WI38 (cell line): ENCODE data around the gene PLXDC1.
"Not testable (repeated sequence)": the region's sequence is repeated elsewhere in the genome, so short reads cannot be mapped to it uniquely, and the experiment has no call there.

Experiments
- H3K4me3 ChIP-seq: 2 replicates; pipeline ENCODE4 v1.5.1; 2011; ENCODE audit warnings: low read depth, mild to moderate bottlenecking, control low read depth, low read length
- TF ChIP-seq, protein P1 (sequence below): IDR thresholded peaks from 2 replicates; pipeline ENCODE4 v1.5.1; 2012; ENCODE audit warnings: low read depth, mild to moderate bottlenecking, control low read depth, low read length

The PLXDC1 gene

DNA sequence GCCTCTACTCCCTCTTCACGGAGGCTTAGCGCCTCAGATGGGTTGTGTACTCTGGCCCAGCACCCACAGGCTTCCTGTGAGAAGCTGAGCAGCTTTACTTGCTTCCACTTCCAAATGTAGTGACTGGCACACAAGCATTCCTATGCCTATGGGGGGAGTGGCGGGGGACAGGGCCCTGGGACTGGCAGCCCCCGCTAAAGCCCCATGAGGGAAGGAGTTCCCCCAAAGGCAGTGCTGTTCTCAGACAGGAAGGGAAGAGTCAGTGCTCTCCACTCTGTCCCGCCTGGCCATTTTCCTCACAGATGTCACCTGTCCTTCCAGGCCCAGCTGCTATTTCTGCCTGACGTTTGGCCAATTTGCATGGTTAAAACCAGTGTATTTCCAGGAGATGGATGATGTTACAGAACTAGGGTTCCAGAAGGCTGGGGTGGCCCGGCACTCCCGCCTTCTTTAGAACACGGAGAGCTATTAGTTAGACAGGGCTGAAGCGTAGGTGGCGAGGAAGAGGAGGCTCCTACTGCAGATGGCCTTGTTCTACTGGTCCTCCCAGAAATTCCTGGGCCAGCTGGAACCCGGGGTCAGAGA lies 100.3 kb downstream of the PLXDC1 start:
- H3K4me3 ChIP-seq, result no peak overlapping the region
- TF ChIP-seq, protein P1, sequence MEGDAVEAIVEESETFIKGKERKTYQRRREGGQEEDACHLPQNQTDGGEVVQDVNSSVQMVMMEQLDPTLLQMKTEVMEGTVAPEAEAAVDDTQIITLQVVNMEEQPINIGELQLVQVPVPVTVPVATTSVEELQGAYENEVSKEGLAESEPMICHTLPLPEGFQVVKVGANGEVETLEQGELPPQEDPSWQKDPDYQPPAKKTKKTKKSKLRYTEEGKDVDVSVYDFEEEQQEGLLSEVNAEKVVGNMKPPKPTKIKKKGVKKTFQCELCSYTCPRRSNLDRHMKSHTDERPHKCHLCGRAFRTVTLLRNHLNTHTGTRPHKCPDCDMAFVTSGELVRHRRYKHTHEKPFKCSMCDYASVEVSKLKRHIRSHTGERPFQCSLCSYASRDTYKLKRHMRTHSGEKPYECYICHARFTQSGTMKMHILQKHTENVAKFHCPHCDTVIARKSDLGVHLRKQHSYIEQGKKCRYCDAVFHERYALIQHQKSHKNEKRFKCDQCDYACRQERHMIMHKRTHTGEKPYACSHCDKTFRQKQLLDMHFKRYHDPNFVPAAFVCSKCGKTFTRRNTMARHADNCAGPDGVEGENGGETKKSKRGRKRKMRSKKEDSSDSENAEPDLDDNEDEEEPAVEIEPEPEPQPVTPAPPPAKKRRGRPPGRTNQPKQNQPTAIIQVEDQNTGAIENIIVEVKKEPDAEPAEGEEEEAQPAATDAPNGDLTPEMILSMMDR, result no peak

DNA sequence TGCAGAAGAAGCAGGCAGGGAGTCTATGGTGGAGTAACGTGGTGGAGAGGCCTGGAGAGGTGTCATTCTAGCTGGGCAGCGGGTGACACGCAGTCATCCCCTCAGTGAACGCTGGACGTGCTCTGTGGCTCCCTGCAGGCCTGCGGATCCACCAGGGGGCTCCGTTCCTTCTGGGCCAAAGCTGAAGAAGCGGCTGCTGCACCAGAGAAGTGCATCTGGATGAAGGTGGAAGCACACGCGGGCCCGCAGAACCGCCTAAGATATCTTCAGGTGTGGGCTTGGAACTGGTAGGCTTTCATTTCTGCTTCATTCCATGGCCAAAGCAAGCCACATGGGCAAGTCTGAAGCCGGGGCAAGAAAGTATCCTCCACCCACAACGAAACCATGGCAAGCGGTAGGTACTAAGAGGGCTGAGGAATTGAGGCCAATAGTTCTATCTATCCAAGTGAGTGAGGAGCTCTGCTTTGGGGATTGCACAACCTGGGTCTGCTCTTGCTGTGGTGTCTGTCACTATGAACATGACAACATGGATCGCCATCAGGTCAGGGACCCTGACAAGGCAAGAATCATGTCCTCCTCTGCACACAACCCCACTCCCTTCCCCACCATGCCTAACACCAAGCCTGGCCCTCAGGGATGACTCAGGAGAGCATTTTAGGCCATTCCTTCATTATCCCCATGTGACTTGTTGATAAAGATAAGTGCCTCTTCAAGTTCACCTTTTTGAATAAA lies 105.3 kb downstream of the PLXDC1 start:
- TF ChIP-seq, protein P1, result no peak
- H3K4me3 ChIP-seq, result no peak overlapping the region

DNA sequence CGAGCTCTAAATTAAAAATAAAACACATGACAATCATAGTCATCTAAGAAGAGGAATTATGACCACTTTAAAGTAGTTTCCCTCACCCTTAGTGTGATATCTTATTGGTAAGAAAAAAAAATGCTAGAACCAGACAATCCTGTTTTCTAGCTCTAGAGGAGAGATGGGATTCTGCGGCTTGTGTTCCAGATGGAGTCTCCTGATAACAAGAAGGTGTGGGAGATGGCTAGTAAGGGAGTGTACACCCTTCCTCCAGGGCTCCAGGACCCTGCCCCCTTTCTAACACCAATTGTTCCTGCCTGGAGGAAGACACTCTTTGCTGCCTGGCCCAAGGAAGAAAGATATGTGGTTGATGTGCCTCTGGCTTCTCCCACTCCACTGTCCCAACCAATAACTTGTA lies 115.4 kb downstream of the PLXDC1 start:
- TF ChIP-seq, protein P1, result no peak
- no peak overlapping the region for H3K4me3 ChIP-seq

DNA sequence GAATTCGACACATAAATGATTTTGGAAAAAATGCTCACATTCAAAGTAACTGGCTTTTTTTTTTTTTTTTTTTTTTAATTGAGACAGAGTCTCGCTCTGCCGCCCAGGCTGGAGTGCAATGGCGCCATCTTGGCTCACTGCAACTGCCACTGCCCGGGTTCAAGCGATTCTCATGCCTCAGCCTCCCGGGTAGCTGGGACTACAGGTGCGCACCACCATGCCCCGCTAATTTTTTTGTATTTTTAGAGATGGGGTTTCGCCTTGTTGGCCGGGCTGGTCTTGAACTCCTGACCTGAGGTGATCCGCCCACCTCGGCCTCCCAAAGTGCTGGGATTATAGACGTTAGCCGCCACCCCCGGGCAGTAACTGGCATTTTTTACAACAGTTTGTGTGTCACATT lies 115.9 kb downstream of the PLXDC1 start:
- not testable (repeated sequence) for H3K4me3 ChIP-seq

DNA sequence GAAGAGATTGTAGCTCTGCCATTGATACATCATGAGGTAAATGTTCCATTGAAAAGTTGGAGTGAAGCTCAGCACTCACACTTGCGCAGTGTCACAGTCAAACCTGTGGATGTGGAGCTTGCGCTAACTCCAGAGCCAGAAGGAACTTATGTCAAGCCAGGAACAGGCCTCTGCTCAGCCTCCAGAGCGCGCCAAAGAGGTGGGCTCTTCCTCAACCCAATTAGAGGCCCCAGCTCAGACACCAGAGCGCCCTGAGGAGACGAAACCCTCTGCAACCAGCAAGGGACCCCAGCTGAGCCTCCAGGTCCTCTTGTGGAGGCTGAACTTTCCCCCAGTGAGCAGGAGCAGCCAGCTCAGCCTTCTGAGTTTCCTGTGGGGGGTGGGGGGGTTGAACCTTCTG lies 122.7 kb downstream of the PLXDC1 start:
- no peak overlapping the region for H3K4me3 ChIP-seq
- TF ChIP-seq, protein P1, result no peak

DNA sequence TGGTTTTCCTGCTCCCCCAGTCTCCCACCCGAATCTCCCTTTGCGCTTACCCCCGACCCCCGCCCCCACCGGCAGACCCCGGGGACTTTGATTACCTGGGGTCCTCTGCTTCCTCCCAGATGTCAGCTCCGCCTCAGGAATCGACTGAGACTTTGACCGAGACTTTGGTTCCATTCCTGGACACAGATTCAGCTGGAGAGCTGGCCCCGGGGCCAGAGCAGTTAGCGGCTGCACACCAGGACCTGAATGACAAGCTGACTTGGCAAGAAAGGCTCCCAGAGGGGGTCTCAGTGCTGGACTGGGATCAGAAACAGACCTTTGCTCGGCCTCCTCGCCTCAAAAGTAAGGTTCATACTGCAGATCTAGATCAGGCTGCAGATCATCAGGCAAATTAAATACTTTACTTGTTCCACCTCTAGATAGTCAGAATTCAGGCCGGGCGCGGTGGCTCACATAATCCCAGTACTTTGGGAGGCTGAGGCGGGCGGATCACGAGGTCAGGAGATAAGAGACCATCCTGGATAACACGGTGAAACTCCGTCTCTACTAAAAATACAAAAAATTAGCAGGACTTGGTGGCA lies 123.9 kb downstream of the PLXDC1 start:
- no peak overlapping the region for H3K4me3 ChIP-seq
- TF ChIP-seq, protein P1, result no peak

DNA sequence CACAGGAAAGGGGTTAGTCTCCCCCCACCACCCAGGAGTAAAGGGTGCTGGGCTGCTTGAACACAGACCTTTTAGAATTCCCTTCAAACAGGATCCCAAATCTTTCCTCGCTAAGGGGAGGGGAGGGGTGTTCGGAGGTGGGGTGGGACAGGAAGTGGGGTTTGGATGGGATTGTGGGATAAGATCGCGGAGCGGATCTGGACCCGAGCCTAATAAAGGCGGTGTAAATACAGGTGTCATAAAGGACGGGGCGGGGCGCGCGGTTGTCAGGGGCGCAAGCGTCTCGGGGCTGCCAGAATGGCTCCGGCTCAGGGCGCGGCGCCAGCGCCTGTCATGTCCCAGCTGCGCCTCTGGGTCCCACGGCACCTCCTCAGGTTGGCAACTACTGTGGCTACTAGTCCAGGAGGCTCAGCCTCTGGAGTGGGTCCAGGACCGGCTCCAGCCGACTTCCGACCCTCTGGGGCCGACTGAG lies 124.4 kb downstream of the PLXDC1 start:
- TF ChIP-seq, protein P1, result no peak
- H3K4me3 ChIP-seq, result no peak overlapping the region

DNA sequence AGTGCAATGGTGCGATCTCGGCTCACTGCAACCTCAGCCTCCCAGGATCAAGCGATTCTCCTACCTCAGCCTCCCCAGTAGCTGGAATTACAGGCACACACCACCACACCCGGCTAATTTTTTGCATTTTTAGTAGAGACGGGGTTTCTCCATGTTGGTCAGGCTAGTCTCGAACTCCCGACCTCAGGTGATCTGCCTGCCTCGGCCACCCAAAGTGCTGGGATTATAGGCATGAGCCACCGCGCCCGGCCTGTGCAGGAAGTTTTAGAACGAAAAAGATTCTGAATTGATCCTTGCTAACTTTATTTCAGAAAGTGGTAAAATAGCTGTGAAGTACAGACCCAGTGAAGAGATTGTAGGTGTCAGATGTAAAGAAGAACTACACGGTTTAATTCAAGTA lies 125.1 kb downstream of the PLXDC1 start:
- not testable (repeated sequence) for H3K4me3 ChIP-seq
